ENCODE measurements around the gene NTM.

The NTM gene

DNA sequence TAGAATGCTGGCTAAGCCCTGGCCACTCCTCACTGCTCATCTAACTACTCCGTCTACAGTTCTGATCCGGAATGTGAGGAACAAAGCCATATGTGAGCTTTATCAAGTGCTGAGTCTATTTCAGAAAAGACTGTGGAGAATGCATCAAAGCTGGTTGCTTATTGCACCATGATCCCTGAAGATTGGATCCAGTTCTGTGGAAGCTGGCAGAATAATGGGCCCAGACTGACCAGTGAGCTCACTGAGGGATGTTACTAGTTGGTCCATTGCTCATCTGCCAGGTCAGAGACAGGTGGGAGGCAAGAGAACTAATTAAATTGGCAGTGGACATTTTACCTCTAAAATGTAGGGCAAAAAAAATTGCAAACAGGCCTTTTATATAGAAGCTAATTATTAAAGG lies 681.3 kb downstream of the NTM start:
- DNase-seq (ENCODE audit: low spot score): no peak
- TF ChIP-seq, protein P1, sequence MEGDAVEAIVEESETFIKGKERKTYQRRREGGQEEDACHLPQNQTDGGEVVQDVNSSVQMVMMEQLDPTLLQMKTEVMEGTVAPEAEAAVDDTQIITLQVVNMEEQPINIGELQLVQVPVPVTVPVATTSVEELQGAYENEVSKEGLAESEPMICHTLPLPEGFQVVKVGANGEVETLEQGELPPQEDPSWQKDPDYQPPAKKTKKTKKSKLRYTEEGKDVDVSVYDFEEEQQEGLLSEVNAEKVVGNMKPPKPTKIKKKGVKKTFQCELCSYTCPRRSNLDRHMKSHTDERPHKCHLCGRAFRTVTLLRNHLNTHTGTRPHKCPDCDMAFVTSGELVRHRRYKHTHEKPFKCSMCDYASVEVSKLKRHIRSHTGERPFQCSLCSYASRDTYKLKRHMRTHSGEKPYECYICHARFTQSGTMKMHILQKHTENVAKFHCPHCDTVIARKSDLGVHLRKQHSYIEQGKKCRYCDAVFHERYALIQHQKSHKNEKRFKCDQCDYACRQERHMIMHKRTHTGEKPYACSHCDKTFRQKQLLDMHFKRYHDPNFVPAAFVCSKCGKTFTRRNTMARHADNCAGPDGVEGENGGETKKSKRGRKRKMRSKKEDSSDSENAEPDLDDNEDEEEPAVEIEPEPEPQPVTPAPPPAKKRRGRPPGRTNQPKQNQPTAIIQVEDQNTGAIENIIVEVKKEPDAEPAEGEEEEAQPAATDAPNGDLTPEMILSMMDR (IDR thresholded peaks at IDR 0.05; ENCODE audit: extremely low read depth, missing control alignments): no peak

DNA sequence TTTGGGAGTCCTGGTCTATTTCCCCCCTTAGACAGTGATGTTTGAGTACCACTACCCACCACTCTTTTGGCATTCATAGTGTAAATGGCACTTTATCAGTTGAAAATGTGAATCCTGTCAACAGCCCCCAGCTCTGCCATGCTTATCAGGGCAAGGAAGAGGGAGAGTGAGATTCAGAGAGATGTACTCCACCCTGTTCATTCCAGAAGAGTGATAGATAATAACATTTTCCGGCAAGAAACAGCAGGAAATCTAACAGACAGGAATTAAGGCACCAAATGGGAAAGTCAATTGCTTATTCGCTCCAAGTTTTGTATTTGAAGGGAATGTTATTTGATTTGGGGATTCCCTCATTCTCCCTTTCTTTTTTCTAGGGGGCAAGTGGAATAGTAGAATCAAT lies 681.9 kb downstream of the NTM start:
- no peak for DNase-seq (ENCODE audit: low spot score)
- TF ChIP-seq, protein P1 (IDR thresholded peaks at IDR 0.05; ENCODE audit: extremely low read depth, missing control alignments): no peak

DNA sequence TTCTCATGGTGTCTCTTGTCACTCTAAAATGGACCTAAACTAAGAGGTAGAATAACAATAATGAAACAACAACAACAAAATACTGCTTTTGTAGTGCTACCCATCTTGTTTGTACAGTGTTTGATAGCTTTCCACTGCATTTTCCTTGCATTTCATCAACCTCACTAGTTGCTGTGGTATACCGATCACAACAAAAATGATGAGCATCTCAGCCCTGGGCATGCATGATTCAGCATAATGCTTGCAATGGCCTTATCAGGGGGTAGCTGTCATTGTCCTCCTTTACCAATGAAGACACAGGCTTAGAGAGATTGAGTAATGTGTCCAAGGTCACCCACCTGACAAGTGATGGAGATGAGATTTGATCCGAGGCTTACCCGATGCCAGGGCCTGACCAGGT lies 682.5 kb downstream of the NTM start:
- DNase-seq (ENCODE audit: low spot score): no peak
- TF ChIP-seq, protein P1 (IDR thresholded peaks at IDR 0.05; ENCODE audit: extremely low read depth, missing control alignments): no peak

DNA sequence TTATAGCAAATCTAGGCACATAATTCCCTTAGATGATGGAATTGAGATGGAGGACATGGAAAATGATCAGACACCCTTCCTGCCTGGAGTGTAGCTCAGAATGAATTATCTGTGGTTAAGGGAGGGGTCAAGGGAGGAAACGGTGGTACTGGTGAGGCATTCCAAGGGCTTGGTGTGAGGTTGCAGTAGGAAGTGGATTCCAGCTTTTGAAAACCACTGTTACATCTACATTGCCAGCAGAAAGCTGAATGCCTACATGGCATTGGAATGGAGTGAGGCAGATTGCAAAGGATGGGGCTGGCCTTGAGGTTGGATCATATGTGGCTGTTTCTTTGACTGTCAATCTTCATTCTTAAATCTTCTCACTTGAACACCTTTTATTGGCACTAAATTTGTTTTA lies 684.4 kb downstream of the NTM start:
- DNase-seq (ENCODE audit: low spot score): no peak
- TF ChIP-seq, protein P1 (IDR thresholded peaks at IDR 0.05; ENCODE audit: extremely low read depth, missing control alignments): no peak

DNA sequence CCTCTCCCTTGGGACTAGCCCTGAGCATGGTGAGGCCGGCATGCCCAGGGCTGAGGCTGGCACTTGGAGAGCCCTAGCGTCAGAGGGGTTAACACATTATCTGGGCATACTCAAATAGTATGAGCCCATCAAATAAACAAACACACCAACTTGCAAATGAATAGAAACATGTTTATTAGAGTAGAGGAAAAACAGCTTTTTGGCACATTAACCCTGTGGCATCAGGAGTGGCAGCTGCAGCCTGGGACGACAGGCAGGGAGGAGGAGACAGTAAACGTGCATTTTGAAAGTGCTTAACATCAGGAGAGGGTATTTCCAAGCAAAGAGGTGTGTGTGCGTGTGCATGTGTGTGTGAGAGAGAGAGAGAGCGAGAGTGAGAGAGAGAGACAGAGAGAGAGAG lies 684.9 kb downstream of the NTM start:
- TF ChIP-seq, protein P1 (IDR thresholded peaks at IDR 0.05; ENCODE audit: extremely low read depth, missing control alignments): no peak
- DNase-seq (ENCODE audit: low spot score): no peak

DNA sequence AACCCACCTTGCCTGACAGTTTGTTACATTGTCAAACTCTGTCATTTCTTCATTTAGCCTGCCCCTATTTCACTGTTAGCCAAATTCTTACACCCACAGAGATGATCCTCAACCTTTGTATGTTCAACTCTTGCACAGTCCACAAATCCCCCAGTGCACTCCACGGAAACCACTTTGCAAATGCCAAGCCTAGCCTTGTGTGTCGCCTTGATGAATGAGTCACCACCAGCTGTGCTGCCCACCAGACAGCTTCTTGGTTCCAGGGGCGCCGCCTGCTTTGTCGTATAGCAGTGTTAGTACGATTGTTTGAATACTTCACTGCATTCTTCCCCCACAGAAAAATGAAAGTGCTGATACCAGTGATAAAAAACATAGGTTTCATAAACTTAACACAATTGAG lies 686.3 kb downstream of the NTM start:
- DNase-seq (ENCODE audit: low spot score): no peak
- TF ChIP-seq, protein P1 (IDR thresholded peaks at IDR 0.05; ENCODE audit: extremely low read depth, missing control alignments): no peak

DNA sequence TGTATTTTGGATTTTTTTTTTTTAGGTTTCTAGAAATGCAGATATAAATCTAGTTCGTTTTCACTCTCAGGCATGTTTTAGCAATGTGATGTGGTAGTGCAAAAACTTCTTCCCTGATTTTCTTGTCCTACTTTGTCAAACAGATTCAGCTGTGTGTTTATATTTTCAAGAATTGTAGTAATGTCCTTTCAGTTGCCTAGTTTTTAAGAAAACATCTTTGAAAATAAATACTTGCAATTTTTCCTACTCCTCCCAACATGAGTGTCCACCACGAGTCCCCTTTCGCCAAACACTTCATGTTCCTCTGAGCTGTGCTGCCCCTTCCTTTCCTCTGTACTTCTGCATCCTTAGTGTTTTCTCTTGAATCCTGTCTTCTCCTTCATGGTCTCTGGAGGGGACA lies 686.9 kb downstream of the NTM start:
- TF ChIP-seq, protein P1 (IDR thresholded peaks at IDR 0.05; ENCODE audit: extremely low read depth, missing control alignments): no peak
- no peak for DNase-seq (ENCODE audit: low spot score)
